ENCODE results near the gene CMSS1. TPM values are rescaled to one million over a fixed set of nuclear protein-coding genes. Genes with fewer than 3 reads are reported as not detected.
A peak's percentile ranks its signal among the peaks of the same experiment; 100 is the strongest.

The CMSS1 gene
- total RNA-seq, 1 donor from 2014 or later: 35.7 TPM

GRCh38 chr3:99923873-99924272 is 106.2 kb downstream of the CMSS1 start:
- H3K27ac Mint-ChIP-seq: no peak overlapping the region
- no peak overlapping the region for H3K4me3 Mint-ChIP-seq (ENCODE audit: low read depth)
- no peak for DNase-seq (ENCODE audit: low spot score, unreplicated experiment)
- H3K27me3 Mint-ChIP-seq: peaks cover 5% of the 10 kb centered on the region
- H3K36me3 Mint-ChIP-seq (ENCODE audit: insufficient read depth): peaks cover 8% of the 10 kb centered on the region
- no peak for TF ChIP-seq CTCF (IDR thresholded peaks at IDR 0.05; ENCODE audit: unreplicated experiment)
- H3K9me3 Mint-ChIP-seq (ENCODE audit: low read depth): peaks cover 12% of the 10 kb centered on the region
- peaks cover 45% of the 10 kb centered on the region for H3K4me1 Mint-ChIP-seq (ENCODE audit: low read depth)

GRCh38 chr3:99925584-99926230 is 108.0 kb downstream of the CMSS1 start:
- H3K27ac Mint-ChIP-seq: no peak overlapping the region
- DNase-seq (ENCODE audit: low spot score, unreplicated experiment): no peak
- H3K4me1 Mint-ChIP-seq (ENCODE audit: low read depth): peaks cover 47% of the 10 kb centered on the region
- no peak for TF ChIP-seq CTCF (IDR thresholded peaks at IDR 0.05; ENCODE audit: unreplicated experiment)
- peaks cover 8% of the 10 kb centered on the region for H3K36me3 Mint-ChIP-seq (ENCODE audit: insufficient read depth)
- peaks cover 12% of the 10 kb centered on the region for H3K9me3 Mint-ChIP-seq (ENCODE audit: low read depth)
- H3K4me3 Mint-ChIP-seq (ENCODE audit: low read depth): no peak overlapping the region
- peaks cover 9% of the 10 kb centered on the region for H3K27me3 Mint-ChIP-seq

- H3K36me3 Mint-ChIP-seq (ENCODE audit: insufficient read depth): peaks cover 8% of the 10 kb centered on the region
- DNase-seq (ENCODE audit: low spot score, unreplicated experiment): no peak
- H3K9me3 Mint-ChIP-seq (ENCODE audit: low read depth): peaks cover 12% of the 10 kb centered on the region
- no peak overlapping the region for H3K4me3 Mint-ChIP-seq (ENCODE audit: low read depth)
- no peak overlapping the region for H3K27ac Mint-ChIP-seq
- peaks cover 9% of the 10 kb centered on the region for H3K27me3 Mint-ChIP-seq
- no peak for TF ChIP-seq CTCF (IDR thresholded peaks at IDR 0.05; ENCODE audit: unreplicated experiment)
- H3K4me1 Mint-ChIP-seq (ENCODE audit: low read depth): peaks cover 51% of the 10 kb centered on the region
These were observed 110.2 kb downstream of the CMSS1 start for GRCh38 chr3:99927671-99928457.

GRCh38 chr3:99928771-99929744 is 111.4 kb downstream of the CMSS1 start:
- Mint-ChIP-seq H3K27ac (peak overlapping the region; percentile 33), H3K27me3 (peaks cover 9% of the 10 kb centered on the region), H3K36me3 (ENCODE audit: insufficient read depth) (peaks cover 2% of the 10 kb centered on the region), H3K9me3 (ENCODE audit: low read depth) (peaks cover 3% of the 10 kb centered on the region), H3K4me3 (ENCODE audit: low read depth) (no peak overlapping the region), H3K4me1 (ENCODE audit: low read depth) (peaks cover 46% of the 10 kb centered on the region)
- TF ChIP-seq CTCF (IDR thresholded peaks at IDR 0.05; ENCODE audit: unreplicated experiment): peak; percentile 32
- DNase-seq (ENCODE audit: low spot score, unreplicated experiment): no peak

GRCh38 chr3:99929745-99930139 is 112.1 kb downstream of the CMSS1 start:
- Mint-ChIP-seq H3K9me3 (ENCODE audit: low read depth) (peaks cover 2% of the 10 kb centered on the region), H3K4me1 (ENCODE audit: low read depth) (peaks cover 48% of the 10 kb centered on the region), H3K27me3 (peaks cover 9% of the 10 kb centered on the region), H3K27ac (peak overlapping the region; percentile 33), H3K36me3 (ENCODE audit: insufficient read depth) (peaks cover 2% of the 10 kb centered on the region), H3K4me3 (ENCODE audit: low read depth) (no peak overlapping the region)
- no peak for DNase-seq (ENCODE audit: low spot score, unreplicated experiment)
- no peak for TF ChIP-seq CTCF (IDR thresholded peaks at IDR 0.05; ENCODE audit: unreplicated experiment)

Data from progenitor cell of endocrine pancreas (in vitro differentiated cells).